HepG2 (cell line): ENCODE data around the gene ITIH6.

Experiments
- CREB3 ChIP-seq: sonication (generic); formaldehyde crosslinking; IDR thresholded peaks from 2 replicates; pipeline ENCODE4 v1.5.0; 2020; ENCODE audit warnings: missing genetic modification reagents
- CREM ChIP-seq, 2 experiments: sonication (generic) in 1 of 2; formaldehyde crosslinking in 1 of 2; IDR thresholded peaks; 2 replicates each; pipeline versions ENCODE4 v1.4.0 to v1.6.1; 2016 to 2020; ENCODE audit warnings: antibody characterized with exemption in 1 of 2, mild to moderate bottlenecking in 1 of 2, missing genetic modification reagents in 1 of 2
- CTCF ChIP-seq: sonication (generic); formaldehyde crosslinking; IDR thresholded peaks from 2 replicates; pipeline ENCODE4 v1.5.0; 2020; ENCODE audit warnings: mild to moderate bottlenecking, missing genetic modification reagents, moderate library complexity
- EZH2 ChIP-seq: conservative IDR thresholded peaks from 2 replicates; pipeline ENCODE4 v1.6.1; 2012; ENCODE audit warnings: mild to moderate bottlenecking, low read depth, low read length, moderate library complexity
- JUND ChIP-seq: sonication (generic); formaldehyde crosslinking; IDR thresholded peaks from 2 replicates; pipeline ENCODE4 v1.8.0; 2022; ENCODE audit warnings: mild to moderate bottlenecking, missing genetic modification reagents
- MIXL1 ChIP-seq: IDR thresholded peaks from 2 replicates; pipeline ENCODE4 v1.6.1; 2016
- MZF1 ChIP-seq: sonication (generic); formaldehyde crosslinking; IDR thresholded peaks from 2 replicates; pipeline ENCODE4 v1.8.1; 2023; ENCODE audit warnings: mild to moderate bottlenecking, missing genetic modification reagents, borderline replicate concordance
- POLR2A ChIP-seq, 2 experiments: IDR thresholded peaks; 2 replicates each; pipeline ENCODE4 v1.6.1; 2011; ENCODE audit warnings: low read depth in 2 of 2, low read length in 2 of 2, mild to moderate bottlenecking in 1 of 2, moderate library complexity in 1 of 2; ENCODE audit not compliant: insufficient read depth in 1 of 2
- STAT6 ChIP-seq: sonication (generic); formaldehyde crosslinking; IDR thresholded peaks from 2 replicates; pipeline ENCODE4 v1.4.0; 2020; ENCODE audit warnings: missing genetic modification reagents, mild to moderate bottlenecking, borderline replicate concordance
- ZNF138 ChIP-seq: sonication (generic); formaldehyde crosslinking; IDR thresholded peaks from 2 replicates; pipeline ENCODE4 v1.5.0; 2020; ENCODE audit warnings: mild to moderate bottlenecking, low read depth, missing genetic modification reagents
- ZNF18 ChIP-seq: sonication (generic); formaldehyde crosslinking; IDR thresholded peaks from 2 replicates; pipeline ENCODE4 v1.8.0; 2022; ENCODE audit warnings: mild to moderate bottlenecking, missing genetic modification reagents; ENCODE audit not compliant: insufficient replicate concordance
- ZNF274 ChIP-seq: sonication (generic); formaldehyde crosslinking; IDR thresholded peaks from 2 replicates; pipeline ENCODE4 v1.5.1; 2020; ENCODE audit warnings: mild to moderate bottlenecking, missing genetic modification reagents

- TF ChIP-seq STAT6 (no peak), POLR2A (IDR thresholded peaks at IDR 0.05; ENCODE audit: insufficient read depth in 1 of 2, low read depth in 2 of 2, low read length in 2 of 2) (no peak), MZF1 (CRISPR knock-in tag) (no peak), EZH2 (no peak), CREM (IDR thresholded peaks at IDR 0.05) (no peak), CREM (CRISPR knock-in tag; IDR thresholded peaks at IDR 0.05) (no peak), ZNF18 (CRISPR knock-in tag) (no peak), JUND (no peak), ZNF138 (CRISPR knock-in tag) (no peak), ZNF274 (no peak), CREB3 (CRISPR knock-in tag) (no peak), CTCF (CRISPR knock-in tag) (peak; percentile 59), MIXL1 (CRISPR knock-in tag) (no peak)
These were observed 11.1 kb downstream of the ITIH6 start for GRCh38 chrX:54786967-54787366.
